ENCODE data around the gene CRYBB1. TPM values are rescaled to one million over a fixed set of nuclear protein-coding genes. Genes with fewer than 3 reads are reported as not detected.

CRYBB1 gene
- total and polyA plus RNA-seq, 2 donors (not counting 3 experiments of a cell fraction or from before 2014, with no cell fraction given), result not detected

GRCh38 chr22:26563022-26563421 is 54.8 kb downstream of the CRYBB1 start:
- no peak overlapping the region for H3K27ac ChIP-seq (ENCODE audit: insufficient read depth, low read depth, low read length)
- ChIA-PET POLR2A (no interaction called here), CTCF (no interaction called here)
- no TSS peak for BruUV-seq (replicated peaks)
- dilution Hi-C loops (cut with MboI; ENCODE audit: extremely low pct_ligation_motif_present, low sequenced_read_pairs) (no loop called here), intact Hi-C loops (cut with micrococcal nuclease) (no loop called here)
- no peak overlapping the region for H3K9ac ChIP-seq (replicated peaks; ENCODE audit: extremely low read depth, insufficient read depth, low read length)
- DNase-seq (ENCODE audit: low read depth, low spot score) (no peak), FAIRE-seq (peak; percentile 67)
- peaks cover 24% of the 10 kb centered on the region for H3K79me2 ChIP-seq (ENCODE audit: control insufficient read depth, insufficient read depth, low read length)
- no peak overlapping the region for H2AFZ ChIP-seq (ENCODE audit: low read depth, low read length)
- H3K4me2 ChIP-seq (ENCODE audit: insufficient read depth, low read length), result no peak overlapping the region
- H3K27me3 ChIP-seq (ENCODE audit: control insufficient read depth in 2 of 2, insufficient read depth in 2 of 2, low read length in 2 of 2), result no peaks in the 10 kb centered on the region
- H3K9me1 ChIP-seq (replicated peaks; ENCODE audit: control insufficient read depth, extremely low read depth, insufficient read depth, low read length), result no peaks in the 10 kb centered on the region
- no peaks in the 10 kb centered on the region for H4K20me1 ChIP-seq (replicated peaks; ENCODE audit: control insufficient read depth, extremely low read depth, insufficient read depth, low read length)
- H3K4me3 ChIP-seq (replicated peaks in 1 of 3; ENCODE audit: insufficient read depth in 1 of 3, low read depth in 1 of 3, low read length in 3 of 3), result no peak overlapping the region
- H3K4me1 ChIP-seq (ENCODE audit: control insufficient read depth, extremely low read depth, insufficient read depth, low read length), result peaks cover 14% of the 10 kb centered on the region
- TF ChIP-seq EZH2 (IDR thresholded peaks at IDR 0.05; ENCODE audit: borderline replicate concordance, low read depth, low read length, severe bottlenecking), result no peak
- no peak for TF ChIP-seq POLR2A (IDR thresholded peaks at IDR 0.05; ENCODE audit: low read depth, low read length)
- no peak for TF ChIP-seq MAX (IDR thresholded peaks at IDR 0.05; ENCODE audit: insufficient read depth, insufficient read length)
- TF ChIP-seq JUN (IDR thresholded peaks at IDR 0.05; ENCODE audit: borderline replicate concordance, insufficient read depth, insufficient read length, low read depth), result no peak
- no peak for TF ChIP-seq MYC (IDR thresholded peaks at IDR 0.05; ENCODE audit: low read depth, low read length)
- no peak for TF ChIP-seq POLR2AphosphoS5 (IDR thresholded peaks at IDR 0.05; ENCODE audit: insufficient read depth, low read depth, low read length)
- H3K36me3 ChIP-seq (ENCODE audit: control insufficient read depth in 2 of 2, extremely low read depth in 1 of 2, insufficient read depth in 2 of 2, low read length in 2 of 2), result peaks cover 0 to 11% of the 10 kb centered on the region in 2 experiments
- no peaks in the 10 kb centered on the region for H3K9me3 ChIP-seq (replicated peaks; ENCODE audit: control insufficient read depth, insufficient read depth, low read length)

GRCh38 chr22:26561756-26562417 is 55.9 kb downstream of the CRYBB1 start:
- FAIRE-seq (no peak), DNase-seq (ENCODE audit: low read depth, low spot score) (no peak)
- TF ChIP-seq MYC (IDR thresholded peaks at IDR 0.05; ENCODE audit: low read depth, low read length) (no peak), CTCF (IDR thresholded peaks at IDR 0.05; ENCODE audit: extremely low read depth in 1 of 2, insufficient read depth in 1 of 2, low read depth in 1 of 2, low read length in 2 of 2) (no peak), POLR2A (IDR thresholded peaks at IDR 0.05; ENCODE audit: low read depth, low read length) (no peak), FOS (IDR thresholded peaks at IDR 0.05; ENCODE audit: borderline replicate concordance, insufficient read depth, low read length) (no peak), POLR2AphosphoS5 (IDR thresholded peaks at IDR 0.05; ENCODE audit: insufficient read depth, low read depth, low read length) (no peak), EZH2 (IDR thresholded peaks at IDR 0.05; ENCODE audit: borderline replicate concordance, low read depth, low read length, severe bottlenecking) (no peak), MAX (IDR thresholded peaks at IDR 0.05; ENCODE audit: insufficient read depth, insufficient read length) (no peak), JUN (IDR thresholded peaks at IDR 0.05; ENCODE audit: borderline replicate concordance, insufficient read depth, insufficient read length, low read depth) (no peak), GATA2 (IDR thresholded peaks at IDR 0.05; ENCODE audit: insufficient read depth, insufficient read length, low read depth, low read length) (no peak)
- H3K27ac ChIP-seq (ENCODE audit: insufficient read depth, low read depth, low read length), result no peak overlapping the region
- H3K27me3 ChIP-seq (ENCODE audit: control insufficient read depth in 2 of 2, insufficient read depth in 2 of 2, low read length in 2 of 2), result no peaks in the 10 kb centered on the region
- dilution Hi-C loops (cut with MboI; ENCODE audit: extremely low pct_ligation_motif_present, low sequenced_read_pairs) (no loop called here), intact Hi-C loops (cut with micrococcal nuclease) (no loop called here)
- peaks cover 0 to 17% of the 10 kb centered on the region in 2 experiments for H3K36me3 ChIP-seq (ENCODE audit: control insufficient read depth in 2 of 2, extremely low read depth in 1 of 2, insufficient read depth in 2 of 2, low read length in 2 of 2)
- peaks cover 17% of the 10 kb centered on the region for H3K79me2 ChIP-seq (ENCODE audit: control insufficient read depth, insufficient read depth, low read length)
- ChIA-PET CTCF (no interaction called here), POLR2A (no interaction called here)
- no peak overlapping the region for H3K4me3 ChIP-seq (replicated peaks in 1 of 3; ENCODE audit: insufficient read depth in 1 of 3, low read depth in 1 of 3, low read length in 3 of 3)
- H3K4me2 ChIP-seq (ENCODE audit: insufficient read depth, low read length), result no peak overlapping the region
- no peak overlapping the region for H2AFZ ChIP-seq (ENCODE audit: low read depth, low read length)
- no peaks in the 10 kb centered on the region for H4K20me1 ChIP-seq (replicated peaks; ENCODE audit: control insufficient read depth, extremely low read depth, insufficient read depth, low read length)
- BruUV-seq (replicated peaks), result no TSS peak
- H3K9ac ChIP-seq (replicated peaks; ENCODE audit: extremely low read depth, insufficient read depth, low read length), result no peak overlapping the region
- peaks cover 13% of the 10 kb centered on the region for H3K4me1 ChIP-seq (ENCODE audit: control insufficient read depth, extremely low read depth, insufficient read depth, low read length)
- H3K9me1 ChIP-seq (replicated peaks; ENCODE audit: control insufficient read depth, extremely low read depth, insufficient read depth, low read length), result no peaks in the 10 kb centered on the region
- no peaks in the 10 kb centered on the region for H3K9me3 ChIP-seq (replicated peaks; ENCODE audit: control insufficient read depth, insufficient read depth, low read length)

Measured in endothelial cell of umbilical vein (primary cell).